Measurements from ENCODE around the gene GSTT2B.
"Not testable (repeated sequence)": the region's sequence is repeated elsewhere in the genome, so short reads cannot be mapped to it uniquely, and the experiment has no call there.

The GSTT2B gene

GRCh38 chr22:23961084-23961771 is at the start of gene GSTT2B:
GSTT2B (minus strand) TSS chr22:23961195; CDS start chr22:23961131, 64 bp downstream.
- DNase-seq (ENCODE audit: low read depth), result not testable (repeated sequence)

GRCh38 chr22:24010018-24010391 is 49.0 kb upstream of the GSTT2B start:
- DNase-seq (ENCODE audit: low read depth), result no peak

- no peak for DNase-seq (ENCODE audit: low read depth)
These were observed 48.4 kb upstream of the GSTT2B start for GRCh38 chr22:24009227-24010017.

- no peak for DNase-seq (ENCODE audit: low read depth)
These were observed 47.6 kb upstream of the GSTT2B start for GRCh38 chr22:24008381-24009226.

GRCh38 chr22:24008022-24008283 is 47.0 kb upstream of the GSTT2B start:
- no peak for DNase-seq (ENCODE audit: low read depth)

- no peak for DNase-seq (ENCODE audit: low read depth)
These were observed 46.4 kb upstream of the GSTT2B start for GRCh38 chr22:24007253-24008021.

GRCh38 chr22:24006914-24007214 is 45.9 kb upstream of the GSTT2B start:
- DNase-seq (ENCODE audit: low read depth), result no peak

- no peak for DNase-seq (ENCODE audit: low read depth)
These were observed 45.4 kb upstream of the GSTT2B start for GRCh38 chr22:24006207-24006913.

GRCh38 chr22:24005201-24005600 is 44.2 kb upstream of the GSTT2B start, which contains the start of gene GSTT4:
GSTT4 (minus strand) TSS chr22:24005453; CDS start chr22:24005356, 97 bp downstream.
- DNase-seq (ENCODE audit: low read depth), result no peak

- DNase-seq (ENCODE audit: low read depth), result no peak
These were observed 42.9 kb upstream of the GSTT2B start for GRCh38 chr22:24003887-24004286.

GRCh38 chr22:24002851-24003250 is 41.9 kb upstream of the GSTT2B start:
- DNase-seq (ENCODE audit: low read depth), result no peak

GRCh38 chr22:24002272-24002671 is 41.3 kb upstream of the GSTT2B start:
- no peak for DNase-seq (ENCODE audit: low read depth)

- no peak for DNase-seq (ENCODE audit: low read depth)
These were observed 40.3 kb upstream of the GSTT2B start for GRCh38 chr22:24001314-24001713.

- DNase-seq (ENCODE audit: low read depth), result not testable (repeated sequence)
These were observed 38.8 kb upstream of the GSTT2B start for GRCh38 chr22:23999779-24000178.

- no peak for DNase-seq (ENCODE audit: low read depth)
These were observed 36.1 kb upstream of the GSTT2B start for GRCh38 chr22:23997092-23997491.

GRCh38 chr22:23993581-23994177 is 32.7 kb upstream of the GSTT2B start:
- DNase-seq (ENCODE audit: low read depth), result not testable (repeated sequence)

GRCh38 chr22:23993080-23993479 is 32.1 kb upstream of the GSTT2B start:
- not testable (repeated sequence) for DNase-seq (ENCODE audit: low read depth)

GRCh38 chr22:23989583-23990244 is 28.7 kb upstream of the GSTT2B start:
- not testable (repeated sequence) for DNase-seq (ENCODE audit: low read depth)

GRCh38 chr22:23986538-23987178 is 25.7 kb upstream of the GSTT2B start:
- DNase-seq (ENCODE audit: low read depth), result not testable (repeated sequence)

- not testable (repeated sequence) for DNase-seq (ENCODE audit: low read depth)
These were observed 25.1 kb upstream of the GSTT2B start for GRCh38 chr22:23986089-23986488.
